WI38 (cell line): ENCODE data around the gene REN.
A peak's percentile ranks its signal among the peaks of the same experiment; 100 is the strongest.

Source experiments
- H3K4me3 ChIP-seq: 2 replicates; pipeline ENCODE4 v1.5.1; 2011; ENCODE audit warnings: low read depth, mild to moderate bottlenecking, control low read depth, low read length
- CTCF ChIP-seq: IDR thresholded peaks from 2 replicates; pipeline ENCODE4 v1.5.1; 2012; ENCODE audit warnings: low read depth, mild to moderate bottlenecking, control low read depth, low read length

REN gene

DNA sequence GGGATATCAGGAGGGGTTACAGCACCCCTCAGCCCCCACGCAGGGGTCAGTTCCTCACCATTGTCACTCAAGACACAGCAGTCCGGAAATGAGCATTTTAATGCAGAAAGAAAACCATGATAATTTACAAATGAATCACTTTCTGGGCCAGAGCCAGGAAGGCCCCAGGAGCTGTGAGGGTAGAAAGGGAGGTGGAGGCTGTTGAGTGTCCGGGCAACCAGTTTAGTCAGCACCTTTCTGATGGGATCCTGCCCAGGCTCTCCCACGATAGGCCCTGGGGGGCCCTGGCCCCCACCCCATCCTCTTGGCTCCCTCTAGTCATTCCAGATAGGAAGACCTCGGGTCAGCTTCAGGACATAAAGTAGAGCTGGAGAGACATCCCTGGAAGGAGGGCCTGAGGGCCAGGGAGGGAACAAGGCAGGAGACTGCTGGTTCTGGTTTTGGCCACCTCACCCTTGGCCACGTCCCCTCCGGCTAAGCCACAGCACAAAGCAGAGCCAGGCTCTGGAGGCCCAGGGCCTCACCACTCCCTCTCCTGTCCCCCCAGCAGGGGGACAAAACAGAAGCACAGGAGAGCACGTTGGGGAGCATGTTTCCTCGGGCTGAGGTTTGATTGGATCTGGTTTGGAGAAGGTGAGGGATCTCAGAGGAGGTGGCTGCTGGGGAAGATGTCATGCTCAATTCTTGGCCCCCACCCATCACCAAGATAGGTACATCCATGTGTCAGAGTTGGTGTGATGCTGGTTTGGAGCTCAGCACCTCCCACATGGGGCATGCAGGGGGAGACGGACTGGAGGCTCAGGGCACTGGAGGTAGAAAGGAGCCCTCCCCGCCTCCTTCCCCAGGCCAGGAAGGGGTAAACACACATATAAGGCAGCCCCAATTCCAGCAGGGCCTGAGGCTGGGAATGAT lies 34.9 kb downstream of the REN start:
- no peak for TF ChIP-seq CTCF
- no peak overlapping the region for H3K4me3 ChIP-seq

DNA sequence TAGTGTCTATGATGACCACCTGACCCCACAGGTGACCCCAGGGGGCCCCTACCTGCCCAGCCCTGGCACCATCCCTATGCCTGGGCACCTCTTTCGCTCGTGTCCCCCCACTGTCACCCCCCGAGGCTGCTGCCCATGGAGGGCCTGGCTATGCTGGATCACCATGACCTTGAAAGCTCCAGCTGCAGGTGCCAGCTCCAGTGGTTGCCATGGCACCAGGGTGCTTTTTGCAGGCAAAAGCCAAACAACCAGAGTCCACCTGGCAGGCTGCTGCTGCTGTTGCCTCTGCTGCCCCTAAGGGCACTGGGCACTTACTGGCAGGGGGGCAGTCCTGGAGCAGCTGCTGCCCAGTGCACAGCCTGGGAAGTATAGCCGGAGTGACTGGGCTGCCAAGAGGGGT lies 36.0 kb downstream of the REN start:
- no peak for TF ChIP-seq CTCF
- no peak overlapping the region for H3K4me3 ChIP-seq

GRCh38 chr1:204128964-204129896 lies 36.9 kb downstream of the REN start:
- peak; percentile 73 for TF ChIP-seq CTCF
- H3K4me3 ChIP-seq, result no peak overlapping the region

DNA sequence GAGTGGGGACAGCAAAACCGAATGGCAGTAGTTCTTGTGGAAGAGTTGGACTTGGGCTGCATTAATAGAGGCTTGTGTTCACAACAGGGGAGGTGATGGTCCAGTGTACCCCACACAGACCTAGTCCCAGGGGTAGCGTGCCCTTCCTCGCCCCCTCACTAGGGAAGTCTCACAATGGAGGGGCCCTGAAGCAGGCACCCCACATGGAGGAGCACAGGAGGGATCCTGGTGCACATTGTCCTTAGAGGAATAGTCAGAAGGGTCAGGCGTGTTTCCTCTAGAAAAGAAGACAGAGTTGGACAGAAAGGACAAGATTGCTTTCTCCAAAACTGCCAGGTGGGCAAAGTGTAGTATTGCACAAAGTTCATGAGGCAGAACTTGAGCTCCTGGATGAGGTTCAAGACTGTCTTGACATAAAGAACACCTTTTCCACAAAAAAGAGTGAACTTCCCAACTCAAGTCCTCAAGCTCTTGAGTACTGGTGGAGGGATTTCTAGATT lies 37.6 kb downstream of the REN start:
- no peak overlapping the region for H3K4me3 ChIP-seq
- no peak for TF ChIP-seq CTCF

- H3K4me3 ChIP-seq, result no peak overlapping the region
These were observed 38.4 kb downstream of the REN start for GRCh38 chr1:204127597-204128242.

DNA sequence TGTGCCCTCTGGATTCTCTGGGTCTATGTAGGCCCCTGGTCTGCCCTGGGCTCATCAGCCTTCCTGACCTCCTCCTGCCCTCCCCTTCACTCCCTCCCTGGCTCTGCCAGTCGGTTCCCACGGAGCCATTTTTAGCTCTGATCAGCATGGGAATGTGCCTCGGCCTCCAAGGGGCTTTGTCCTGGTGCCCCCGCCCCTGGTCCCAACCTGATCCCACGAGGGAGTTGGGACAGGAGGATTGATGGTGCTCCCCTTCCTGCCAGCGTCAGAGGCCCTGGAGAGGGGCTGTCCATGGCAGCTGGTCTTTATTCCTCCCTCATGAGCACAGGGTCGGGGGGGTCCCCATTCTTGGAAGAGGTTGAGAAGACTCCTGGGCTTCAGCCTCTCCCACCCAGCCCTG lies 39.2 kb downstream of the REN start:
- no peak overlapping the region for H3K4me3 ChIP-seq
- no peak for TF ChIP-seq CTCF

More at GRCh38 chr1:204127597-204128242, 38.4 kb downstream of the REN start:
- TF ChIP-seq CTCF, result peak; percentile 98
